Measurements from ENCODE around the gene TRIM25. TPM values are rescaled to one million over a fixed set of nuclear protein-coding genes. Genes with fewer than 3 reads are reported as not detected.

TRIM25 gene
- polyA plus RNA-seq, 2 donors = 15.9 to 18.2 TPM

DNA sequence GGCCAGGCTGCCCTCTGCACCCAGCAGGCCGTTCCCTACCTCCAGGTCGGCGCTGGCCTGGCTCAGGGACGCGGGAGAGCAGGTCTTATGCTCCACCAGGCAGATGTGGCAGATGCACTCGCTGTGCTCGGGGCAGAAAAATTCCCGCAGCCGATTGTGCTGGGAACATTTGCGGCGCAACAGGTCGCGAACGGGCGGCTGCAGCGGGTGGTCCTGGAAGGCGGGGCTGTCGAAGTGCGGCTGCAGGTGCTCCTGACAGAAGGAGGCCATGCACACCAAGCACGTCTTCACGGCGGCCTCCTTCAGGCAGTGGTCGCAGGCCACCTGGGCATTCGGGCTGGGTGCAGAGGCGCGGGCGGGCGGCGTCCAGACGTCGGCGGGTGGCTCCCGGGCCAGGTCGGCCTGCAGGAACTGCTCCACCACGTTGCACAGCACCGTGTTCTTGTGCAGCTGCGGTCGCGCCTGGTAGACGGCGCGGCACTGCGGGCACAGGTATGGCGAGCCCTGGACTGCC lies 439 bp downstream of the TRIM25 start:
- H3K4me3 ChIP-seq (ENCODE audit: low read depth in 1 of 2, low read length in 2 of 2) = peak overlapping the region; percentile 95 to 98
- 1% methylated on average over 44 of the region's 44 CpGs for WGBS, 2 donors
- H3K27me3 ChIP-seq (ENCODE audit: control insufficient read depth in 1 of 2, insufficient read depth in 2 of 2, low read length in 2 of 2) = no peaks in the 10 kb centered on the region
- no peaks in the 10 kb centered on the region for H3K9me3 ChIP-seq (ENCODE audit: control insufficient read depth in 2 of 2, insufficient read depth in 1 of 2, low read depth in 1 of 2, low read length in 1 of 2)
- H3K36me3 ChIP-seq (ENCODE audit: control insufficient read depth in 2 of 2, insufficient read depth in 2 of 2, low read length in 1 of 2) = peaks cover 0 to 2% of the 10 kb centered on the region in 2 donors
- H3K4me1 ChIP-seq (ENCODE audit: control insufficient read depth in 2 of 2, insufficient read depth in 2 of 2, low read length in 1 of 2) = peaks cover 0 to 8% of the 10 kb centered on the region in 2 donors
- peak overlapping the region; percentile 90 to 93 for H3K27ac ChIP-seq (ENCODE audit: low read depth in 2 of 2, low read length in 1 of 2)

DNA sequence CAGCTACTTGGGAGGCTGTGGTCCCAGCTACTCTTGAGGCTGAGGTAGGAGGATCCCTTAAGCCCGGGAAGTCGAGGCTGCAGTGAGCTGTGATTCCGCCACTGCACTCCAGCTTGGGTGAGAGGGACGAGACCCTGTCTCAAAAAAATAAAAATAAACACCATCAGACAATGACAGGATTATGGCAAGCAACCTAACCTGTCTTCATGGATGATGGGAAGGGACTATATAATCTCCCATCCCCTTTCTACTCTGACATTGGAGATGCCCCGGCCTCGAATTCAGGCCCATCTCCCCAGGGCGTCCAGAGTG lies 893 bp downstream of the TRIM25 start:
- H3K27ac ChIP-seq (ENCODE audit: low read depth in 2 of 2, low read length in 1 of 2) = peak overlapping the region; percentile 90 to 93
- H3K9me3 ChIP-seq (ENCODE audit: control insufficient read depth in 2 of 2, insufficient read depth in 1 of 2, low read depth in 1 of 2, low read length in 1 of 2) = no peaks in the 10 kb centered on the region
- peak overlapping the region; percentile 95 to 98 for H3K4me3 ChIP-seq (ENCODE audit: low read depth in 1 of 2, low read length in 2 of 2)
- peaks cover 2 to 8% of the 10 kb centered on the region in 2 donors for H3K4me1 ChIP-seq (ENCODE audit: control insufficient read depth in 2 of 2, insufficient read depth in 2 of 2, low read length in 1 of 2)
- peaks cover 0 to 2% of the 10 kb centered on the region in 2 donors for H3K36me3 ChIP-seq (ENCODE audit: control insufficient read depth in 2 of 2, insufficient read depth in 2 of 2, low read length in 1 of 2)
- H3K27me3 ChIP-seq (ENCODE audit: control insufficient read depth in 1 of 2, insufficient read depth in 2 of 2, low read length in 2 of 2) = no peaks in the 10 kb centered on the region
- WGBS, 2 donors = 23% methylated on average over 7 of the region's 7 CpGs

DNA sequence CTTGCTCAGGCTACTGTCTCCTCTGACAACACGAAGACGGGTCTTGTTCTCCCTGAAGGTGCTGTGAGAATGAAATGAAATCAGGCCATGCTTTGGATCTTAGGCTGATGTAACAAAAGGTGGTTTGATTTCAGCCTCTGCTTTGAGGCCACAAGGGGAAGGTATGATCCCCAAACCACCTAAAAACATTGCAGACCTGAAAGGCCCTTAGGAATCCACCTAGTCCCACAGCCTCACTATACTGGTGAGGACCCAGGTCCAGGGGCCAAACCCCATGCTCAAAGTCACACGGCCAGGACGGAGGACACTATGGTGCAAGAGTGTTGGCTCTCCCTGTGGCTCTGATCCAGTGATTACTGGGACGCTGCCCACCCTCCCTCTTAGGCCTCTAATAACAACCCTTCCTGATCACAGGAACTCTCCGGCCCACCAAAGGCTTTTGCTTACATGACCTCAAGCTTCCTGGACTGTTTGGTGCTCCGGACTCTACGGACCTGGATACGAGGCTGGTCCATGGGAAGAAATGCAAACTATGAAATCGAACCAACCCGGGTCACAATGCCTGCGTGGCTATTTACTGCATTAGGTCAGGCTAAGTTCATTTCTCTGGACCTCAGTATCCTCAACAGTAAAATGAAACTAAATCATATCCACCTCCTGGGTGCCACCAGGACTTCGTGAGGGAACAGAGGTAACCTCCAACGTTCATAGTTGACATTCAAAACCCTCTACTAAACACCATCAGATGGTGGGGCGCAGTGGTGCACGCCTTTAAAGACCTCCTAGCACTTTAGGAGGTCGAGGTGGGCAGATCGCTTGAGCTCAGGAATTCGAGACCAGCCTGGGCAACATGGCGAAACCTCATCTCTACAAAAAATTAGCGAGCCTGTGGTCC lies 1.5 kb downstream of the TRIM25 start:
- Histone ChIP-seq H3K36me3 (ENCODE audit: control insufficient read depth in 2 of 2, insufficient read depth in 2 of 2, low read length in 1 of 2) (peaks cover 0 to 5% of the 10 kb centered on the region in 2 donors), H3K4me3 (ENCODE audit: low read depth in 1 of 2, low read length in 2 of 2) (peak overlapping the region; percentile 95 to 98), H3K4me1 (ENCODE audit: control insufficient read depth in 2 of 2, insufficient read depth in 2 of 2, low read length in 1 of 2) (peaks cover 2 to 8% of the 10 kb centered on the region in 2 donors), H3K9me3 (ENCODE audit: control insufficient read depth in 2 of 2, insufficient read depth in 1 of 2, low read depth in 1 of 2, low read length in 1 of 2) (no peaks in the 10 kb centered on the region), H3K27me3 (ENCODE audit: control insufficient read depth in 1 of 2, insufficient read depth in 2 of 2, low read length in 2 of 2) (no peaks in the 10 kb centered on the region), H3K27ac (ENCODE audit: low read depth in 2 of 2, low read length in 1 of 2) (peak overlapping the region; percentile 28 to 69)
- WGBS, 2 donors = 33 to 35% methylated on average over 21 of the region's 21 CpGs

DNA sequence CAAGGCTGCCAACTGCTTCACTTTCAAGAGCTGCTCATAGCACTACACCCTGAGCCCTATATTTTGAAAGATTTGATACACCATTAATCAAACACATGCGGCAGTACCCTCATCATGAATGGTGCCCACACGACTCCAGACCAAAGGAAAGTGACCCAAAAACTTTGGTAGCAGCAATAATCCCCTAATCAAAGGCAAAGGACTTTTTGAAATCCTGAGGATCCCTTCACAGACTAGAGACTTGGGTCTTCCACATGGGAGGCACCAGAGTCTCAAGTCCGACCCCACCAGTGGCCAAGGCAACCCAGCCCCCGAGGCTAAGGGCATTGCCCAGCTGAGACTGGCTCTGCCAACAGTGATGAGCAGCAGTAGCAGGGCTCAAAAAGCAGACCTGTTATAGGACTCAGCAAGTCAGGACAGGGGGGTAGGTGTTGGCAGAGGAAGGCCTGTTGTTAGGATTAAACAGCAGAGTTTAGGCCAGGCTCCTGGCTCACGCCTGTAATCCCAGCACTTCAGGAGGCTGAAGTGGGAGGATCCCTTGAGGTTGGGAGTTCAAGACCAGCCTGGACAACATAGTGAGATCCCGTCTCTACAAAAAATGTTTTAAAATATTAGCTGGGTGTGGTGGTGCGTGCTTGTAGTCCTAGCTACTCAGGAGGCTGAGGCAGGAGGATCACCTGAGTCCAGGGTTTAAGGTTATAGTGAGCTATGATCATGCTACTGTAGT lies 3.2 kb downstream of the TRIM25 start:
- Histone ChIP-seq H3K4me1 (ENCODE audit: control insufficient read depth in 2 of 2, insufficient read depth in 2 of 2, low read length in 1 of 2) (peaks cover 2 to 8% of the 10 kb centered on the region in 2 donors), H3K4me3 (ENCODE audit: low read depth in 1 of 2, low read length in 2 of 2) (peak overlapping the region in 1 of 2 donors; percentile 12)

DNA sequence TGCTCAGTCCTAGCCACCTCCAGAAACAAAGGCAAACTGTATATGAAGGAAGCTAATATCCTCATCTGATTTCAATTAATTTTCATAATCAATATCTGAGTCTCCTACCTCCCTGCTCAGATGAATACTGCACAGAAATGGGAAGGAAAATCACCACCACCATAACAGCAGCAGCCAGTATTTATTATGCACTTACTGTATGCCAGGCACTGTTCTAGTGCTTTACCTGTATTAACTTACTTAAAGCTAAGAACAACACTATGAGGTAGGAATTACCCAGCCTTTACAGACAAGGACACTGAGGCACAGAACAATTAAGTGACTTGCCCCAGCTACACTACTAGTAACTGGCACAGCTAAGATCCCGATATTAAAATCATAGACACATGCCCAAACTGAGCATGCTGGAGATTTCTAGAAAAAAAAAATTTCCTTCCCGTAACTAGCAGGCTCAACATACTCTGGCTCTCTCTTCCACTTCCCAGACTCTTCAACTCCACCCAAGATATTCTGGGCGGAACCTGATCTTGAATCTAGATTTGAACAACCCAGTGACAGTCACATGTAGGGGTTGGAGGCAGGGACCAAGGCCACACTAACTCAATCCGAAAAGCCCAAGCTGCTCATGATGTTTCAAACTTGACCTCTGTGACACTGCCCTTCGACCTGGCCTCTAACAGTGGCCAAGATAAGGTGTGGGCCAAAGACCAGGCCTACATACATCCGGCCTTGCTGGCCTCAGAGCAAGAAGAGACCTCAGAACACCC lies 3.9 kb downstream of the TRIM25 start:
- Histone ChIP-seq H3K27me3 (ENCODE audit: control insufficient read depth in 1 of 2, insufficient read depth in 2 of 2, low read length in 2 of 2) (no peaks in the 10 kb centered on the region), H3K4me3 (ENCODE audit: low read depth in 1 of 2, low read length in 2 of 2) (peak overlapping the region in 1 of 2 donors; percentile 12), H3K9me3 (ENCODE audit: control insufficient read depth in 2 of 2, insufficient read depth in 1 of 2, low read depth in 1 of 2, low read length in 1 of 2) (no peaks in the 10 kb centered on the region), H3K36me3 (ENCODE audit: control insufficient read depth in 2 of 2, insufficient read depth in 2 of 2, low read length in 1 of 2) (peaks cover 6 to 11% of the 10 kb centered on the region in 2 donors), H3K4me1 (ENCODE audit: control insufficient read depth in 2 of 2, insufficient read depth in 2 of 2, low read length in 1 of 2) (peaks cover 2 to 8% of the 10 kb centered on the region in 2 donors), H3K27ac (ENCODE audit: low read depth in 2 of 2, low read length in 1 of 2) (peak overlapping the region; percentile 8 to 38)
- WGBS, 2 donors = 48 to 56% methylated on average over 6 of the region's 6 CpGs

More for the DNA sequence above, 3.2 kb downstream of the TRIM25 start:
- H3K9me3 ChIP-seq (ENCODE audit: control insufficient read depth in 2 of 2, insufficient read depth in 1 of 2, low read depth in 1 of 2, low read length in 1 of 2) = no peaks in the 10 kb centered on the region
- peaks cover 6 to 11% of the 10 kb centered on the region in 2 donors for H3K36me3 ChIP-seq (ENCODE audit: control insufficient read depth in 2 of 2, insufficient read depth in 2 of 2, low read length in 1 of 2)
- WGBS, 2 donors = 62 to 68% methylated on average over 7 of the region's 7 CpGs
- peak overlapping the region; percentile 4 to 8 for H3K27ac ChIP-seq (ENCODE audit: low read depth in 2 of 2, low read length in 1 of 2)
- no peaks in the 10 kb centered on the region for H3K27me3 ChIP-seq (ENCODE audit: control insufficient read depth in 1 of 2, insufficient read depth in 2 of 2, low read length in 2 of 2)

DNA sequence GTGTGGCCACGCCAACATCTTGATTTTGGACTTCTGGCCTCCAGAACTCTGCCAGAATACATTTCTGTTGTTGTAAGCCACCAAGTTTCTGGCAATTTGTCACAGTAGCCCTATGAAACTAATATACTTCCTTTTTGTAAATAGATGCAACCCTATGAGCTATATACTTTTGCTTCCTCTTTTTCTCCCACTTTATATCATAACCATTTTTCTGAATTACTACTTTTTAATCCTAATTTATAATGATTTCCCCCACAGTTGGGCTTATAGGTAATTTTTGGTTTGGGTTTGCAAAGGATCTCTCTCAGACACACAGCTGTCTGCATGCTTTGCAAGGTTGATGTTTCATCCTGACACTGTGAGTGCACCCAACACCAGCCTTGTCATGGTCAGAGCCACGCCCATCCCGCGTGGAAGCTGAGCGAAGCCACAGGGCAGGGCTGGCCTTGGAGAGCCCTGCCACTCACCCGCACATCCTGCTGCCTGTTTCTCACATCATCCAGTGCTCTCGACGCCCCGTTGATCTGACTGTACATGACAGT lies 5.8 kb downstream of the TRIM25 start:
- Histone ChIP-seq H3K27me3 (ENCODE audit: control insufficient read depth in 1 of 2, insufficient read depth in 2 of 2, low read length in 2 of 2) (no peaks in the 10 kb centered on the region), H3K36me3 (ENCODE audit: control insufficient read depth in 2 of 2, insufficient read depth in 2 of 2, low read length in 1 of 2) (peaks cover 13 to 21% of the 10 kb centered on the region in 2 donors), H3K27ac (ENCODE audit: low read depth in 2 of 2, low read length in 1 of 2) (peak overlapping the region in 1 of 2 donors; percentile 62), H3K4me1 (ENCODE audit: control insufficient read depth in 2 of 2, insufficient read depth in 2 of 2, low read length in 1 of 2) (peaks cover 2 to 8% of the 10 kb centered on the region in 2 donors), H3K9me3 (ENCODE audit: control insufficient read depth in 2 of 2, insufficient read depth in 1 of 2, low read depth in 1 of 2, low read length in 1 of 2) (no peaks in the 10 kb centered on the region), H3K4me3 (ENCODE audit: low read depth in 1 of 2, low read length in 2 of 2) (no peak overlapping the region)
- 57 to 63% methylated on average over 9 of the region's 9 CpGs for WGBS, 2 donors

DNA sequence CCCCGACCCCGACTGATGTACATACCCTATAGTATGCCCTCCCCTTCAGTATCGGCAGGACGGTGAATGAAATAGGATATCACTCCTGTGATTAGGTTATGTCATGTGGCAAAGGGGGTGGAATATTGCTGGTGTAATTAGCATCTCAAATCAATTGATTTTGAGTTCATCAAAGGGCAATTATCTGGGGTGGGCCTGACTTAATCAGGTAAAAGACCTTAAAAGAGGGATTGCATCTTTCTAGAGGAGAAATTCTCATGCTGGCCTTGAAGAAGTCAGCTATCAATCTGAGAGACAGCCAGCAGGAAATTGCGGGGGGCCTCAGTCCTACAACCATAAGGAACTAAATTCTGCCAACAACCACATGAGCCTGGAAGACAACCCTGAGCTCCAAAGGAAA lies 10.3 kb downstream of the TRIM25 start:
- H3K9me3 ChIP-seq (ENCODE audit: control insufficient read depth in 2 of 2, insufficient read depth in 1 of 2, low read depth in 1 of 2, low read length in 1 of 2) = peaks cover 0 to 2% of the 10 kb centered on the region in 2 donors
- 93 to 98% methylated on average over 5 of the region's 5 CpGs for WGBS, 2 donors

DNA sequence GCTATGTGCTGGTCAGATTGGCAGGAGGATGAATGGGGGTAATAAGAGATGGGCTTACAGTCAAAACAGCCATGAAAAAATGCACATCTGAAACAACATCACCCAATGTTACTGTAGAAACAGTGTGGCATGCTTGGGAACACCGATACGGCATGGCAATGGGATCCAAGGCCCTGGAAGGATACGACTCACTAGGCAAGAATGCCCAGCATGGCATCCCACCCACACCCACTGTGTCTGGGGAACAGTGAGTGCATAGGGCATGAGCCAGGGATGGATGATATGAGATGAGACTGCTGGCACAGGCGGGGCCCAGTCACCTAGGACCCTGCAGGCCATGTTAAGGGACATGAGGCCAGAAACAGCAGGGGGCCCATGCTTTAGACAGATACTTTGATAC lies 11.5 kb downstream of the TRIM25 start:
- Histone ChIP-seq H3K36me3 (ENCODE audit: control insufficient read depth in 2 of 2, insufficient read depth in 2 of 2, low read length in 1 of 2) (peaks cover 39 to 61% of the 10 kb centered on the region in 2 donors), H3K27me3 (ENCODE audit: control insufficient read depth in 1 of 2, insufficient read depth in 2 of 2, low read length in 2 of 2) (no peaks in the 10 kb centered on the region), H3K4me1 (ENCODE audit: control insufficient read depth in 2 of 2, insufficient read depth in 2 of 2, low read length in 1 of 2) (no peaks in the 10 kb centered on the region), H3K9me3 (ENCODE audit: control insufficient read depth in 2 of 2, insufficient read depth in 1 of 2, low read depth in 1 of 2, low read length in 1 of 2) (peaks cover 0 to 2% of the 10 kb centered on the region in 2 donors), H3K4me3 (ENCODE audit: low read depth in 1 of 2, low read length in 2 of 2) (no peak overlapping the region), H3K27ac (ENCODE audit: low read depth in 2 of 2, low read length in 1 of 2) (no peak overlapping the region)
- WGBS, 2 donors = 86 to 93% methylated on average over 4 of the region's 4 CpGs

More for the DNA sequence above, 10.3 kb downstream of the TRIM25 start:
- no peaks in the 10 kb centered on the region for H3K27me3 ChIP-seq (ENCODE audit: control insufficient read depth in 1 of 2, insufficient read depth in 2 of 2, low read length in 2 of 2)
- peaks cover 38 to 56% of the 10 kb centered on the region in 2 donors for H3K36me3 ChIP-seq (ENCODE audit: control insufficient read depth in 2 of 2, insufficient read depth in 2 of 2, low read length in 1 of 2)
- peaks cover 0 to 2% of the 10 kb centered on the region in 2 donors for H3K4me1 ChIP-seq (ENCODE audit: control insufficient read depth in 2 of 2, insufficient read depth in 2 of 2, low read length in 1 of 2)
- H3K27ac ChIP-seq (ENCODE audit: low read depth in 2 of 2, low read length in 1 of 2) = no peak overlapping the region
- H3K4me3 ChIP-seq (ENCODE audit: low read depth in 1 of 2, low read length in 2 of 2) = no peak overlapping the region

DNA sequence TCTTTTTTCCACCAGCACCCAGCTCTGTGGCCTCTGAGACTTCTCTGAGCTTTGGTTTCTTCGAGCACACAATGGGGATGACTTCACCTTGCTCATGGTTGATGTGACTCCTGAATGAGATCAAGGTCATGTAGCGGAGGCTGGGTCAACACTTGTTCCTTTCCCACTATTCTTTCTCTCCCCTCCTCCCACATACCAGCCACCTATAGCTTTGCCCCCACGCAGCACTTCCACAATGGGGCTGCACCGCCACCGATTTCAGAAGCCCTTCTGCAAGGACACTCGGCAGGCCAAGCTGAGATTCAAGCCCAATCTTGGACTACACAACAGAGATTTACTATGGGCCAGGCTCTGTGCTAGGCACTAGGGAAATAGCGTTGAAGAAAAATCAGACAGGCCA lies 14.4 kb downstream of the TRIM25 start:
- H3K4me1 ChIP-seq (ENCODE audit: control insufficient read depth in 2 of 2, insufficient read depth in 2 of 2, low read length in 1 of 2) = no peaks in the 10 kb centered on the region
- no peak overlapping the region for H3K4me3 ChIP-seq (ENCODE audit: low read depth in 1 of 2, low read length in 2 of 2)
- 90 to 94% methylated on average over 7 of the region's 7 CpGs for WGBS, 2 donors
- H3K36me3 ChIP-seq (ENCODE audit: control insufficient read depth in 2 of 2, insufficient read depth in 2 of 2, low read length in 1 of 2) = peaks cover 47 to 67% of the 10 kb centered on the region in 2 donors
- H3K27me3 ChIP-seq (ENCODE audit: control insufficient read depth in 1 of 2, insufficient read depth in 2 of 2, low read length in 2 of 2) = no peaks in the 10 kb centered on the region
- peaks cover 0 to 2% of the 10 kb centered on the region in 2 donors for H3K9me3 ChIP-seq (ENCODE audit: control insufficient read depth in 2 of 2, insufficient read depth in 1 of 2, low read depth in 1 of 2, low read length in 1 of 2)
- H3K27ac ChIP-seq (ENCODE audit: low read depth in 2 of 2, low read length in 1 of 2) = no peak overlapping the region

All from esophagus (tissue), 2 donors.